ENCODE measurements around the gene SURF2.

DNA sequence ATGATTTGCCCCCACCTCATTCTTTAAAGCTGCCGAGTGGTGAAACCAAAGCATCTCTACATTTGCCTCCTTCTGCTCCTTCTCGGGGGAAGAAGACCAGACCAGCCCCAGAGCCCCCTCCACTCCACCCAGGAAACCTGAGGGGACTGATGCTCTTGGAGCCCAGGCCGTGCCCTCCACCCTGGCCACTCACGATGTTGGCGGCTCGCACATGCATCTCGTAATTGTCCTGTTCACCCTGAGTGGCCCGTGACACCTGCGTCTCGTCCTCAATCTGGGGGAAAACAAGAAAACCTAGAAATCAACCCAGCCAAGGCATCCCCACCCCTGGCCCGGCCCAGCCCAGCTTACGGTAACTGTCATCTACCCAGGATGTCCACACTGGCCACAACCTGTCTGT, 11.4 kb upstream of the SURF2 start:
- TF ChIP-seq POLR2AphosphoS5 (IDR thresholded peaks at IDR 0.05; ENCODE audit: borderline replicate concordance, low read depth, low read length) (no peak), EZH2 (IDR thresholded peaks at IDR 0.05) (no peak), FOXP2 (optimal IDR thresholded peaks at IDR 0.05; ENCODE audit: control extremely low read depth, extremely low read length, insufficient read depth) (no peak)
